ENCODE results near the gene ITIH2. TPM values are rescaled to one million over a fixed set of nuclear protein-coding genes. Genes with fewer than 3 reads are reported as not detected.
"Not testable (repeated sequence)": the region's sequence is repeated elsewhere in the genome, so short reads cannot be mapped to it uniquely, and the experiment has no call there.

ITIH2 gene
- total and polyA plus RNA-seq, 3 experiments from 2014 or later: not detected

- H3K4me3 ChIP-seq (ENCODE audit: low read length): peak within 1 kb of the TSS; percentile 39
- no peak for DNase-seq
- ChIA-PET CTCF (interaction anchor here (0.9 to 1.2 kb wide), 2 partner anchors 17 to 21 kb away, joined by 3 read pairs; no protein-coding TSS in a partner anchor), POLR2A (no interaction called here)
- no peaks in the 10 kb centered on the region for H3K9me3 Mint-ChIP-seq
- H3K9me3 ChIP-seq (ENCODE audit: low read length): no peaks in the 10 kb centered on the region
- no peaks in the 10 kb centered on the region for H3K36me3 Mint-ChIP-seq
- peaks cover 41 to 65% of the 10 kb centered on the region in 2 donors for H3K27me3 Mint-ChIP-seq
- H3K36me3 ChIP-seq (ENCODE audit: insufficient read depth, low read length): no peaks in the 10 kb centered on the region
- peak within 1 kb of the TSS; percentile 73 to 94 (median 78) for H3K4me3 Mint-ChIP-seq
- H3K4me1 Mint-ChIP-seq: peaks cover 12 to 21% (median 21%) of the 10 kb centered on the region in 3 donors
- no peak within 1 kb of the TSS for H3K27ac ChIP-seq (ENCODE audit: low read depth, low read length)
- peak within 1 kb of the TSS in 1 of 8 donors; percentile 24 for H3K27ac Mint-ChIP-seq
- peaks cover 23% of the 10 kb centered on the region for H3K27me3 ChIP-seq (ENCODE audit: insufficient read depth, low read length, poor library complexity, severe bottlenecking)
- peaks cover 10% of the 10 kb centered on the region for H3K4me1 ChIP-seq (ENCODE audit: insufficient read depth, low read length)
These were observed 36.7 kb upstream of the ITIH2 start, which contains the start of gene ITIH5 for GRCh38 chr10:7666253-7667023. ITIH5 (minus strand) TSS chr10:7666966; CDS start chr10:7666892, 74 bp downstream.

GRCh38 chr10:7667262-7668141 lies 35.6 kb upstream of the ITIH2 start:
- Mint-ChIP-seq H3K27me3 (peaks cover 40 to 69% of the 10 kb centered on the region in 2 donors), H3K4me1 (peaks cover 12 to 21% (median 21%) of the 10 kb centered on the region in 3 donors), H3K36me3 (no peaks in the 10 kb centered on the region), H3K4me3 (peak overlapping the region; percentile 49 to 94 (median 74)), H3K27ac (no peak overlapping the region), H3K9me3 (no peaks in the 10 kb centered on the region)
- ChIA-PET POLR2A (no interaction called here), CTCF (no interaction called here)
- Histone ChIP-seq H3K4me3 (ENCODE audit: low read length) (no peak overlapping the region), H3K27me3 (ENCODE audit: insufficient read depth, low read length, poor library complexity, severe bottlenecking) (peaks cover 23% of the 10 kb centered on the region), H3K9me3 (ENCODE audit: low read length) (no peaks in the 10 kb centered on the region), H3K36me3 (ENCODE audit: insufficient read depth, low read length) (no peaks in the 10 kb centered on the region), H3K4me1 (ENCODE audit: insufficient read depth, low read length) (peaks cover 10% of the 10 kb centered on the region), H3K27ac (ENCODE audit: low read depth, low read length) (no peak overlapping the region)
- peak in 1 of 5 donors; percentile 6 for DNase-seq

GRCh38 chr10:7670157-7670556 lies 33.0 kb upstream of the ITIH2 start:
- peaks cover 31 to 73% of the 10 kb centered on the region in 2 donors for H3K27me3 Mint-ChIP-seq
- no peak overlapping the region for H3K27ac Mint-ChIP-seq
- CTCF ChIA-PET: interaction anchor here (1.3 kb wide), 1 partner anchor 17 kb away, joined by 3 read pairs; no protein-coding TSS in a partner anchor
- H3K4me3 Mint-ChIP-seq: peak overlapping the region in 2 of 7 donors; percentile 24 to 27
- POLR2A ChIA-PET: no interaction called here
- Histone ChIP-seq H3K4me1 (ENCODE audit: insufficient read depth, low read length) (peaks cover 10% of the 10 kb centered on the region), H3K9me3 (ENCODE audit: low read length) (no peaks in the 10 kb centered on the region), H3K27me3 (ENCODE audit: insufficient read depth, low read length, poor library complexity, severe bottlenecking) (peaks cover 22% of the 10 kb centered on the region), H3K36me3 (ENCODE audit: insufficient read depth, low read length) (no peaks in the 10 kb centered on the region), H3K4me3 (ENCODE audit: low read length) (no peak overlapping the region), H3K27ac (ENCODE audit: low read depth, low read length) (no peak overlapping the region)
- H3K9me3 Mint-ChIP-seq: no peaks in the 10 kb centered on the region
- no peaks in the 10 kb centered on the region for H3K36me3 Mint-ChIP-seq
- H3K4me1 Mint-ChIP-seq: peaks cover 12 to 21% (median 20%) of the 10 kb centered on the region in 3 donors
- DNase-seq: no peak

- ChIA-PET POLR2A (no interaction called here), CTCF (no interaction called here)
- Mint-ChIP-seq H3K4me1 (peaks cover 3 to 8% (median 7%) of the 10 kb centered on the region in 3 donors), H3K27me3 (peaks cover 33 to 76% of the 10 kb centered on the region in 2 donors), H3K27ac (peak overlapping the region in 1 of 8 donors; percentile 5), H3K9me3 (no peaks in the 10 kb centered on the region), H3K36me3 (peaks cover 0 to 4% (median 0%) of the 10 kb centered on the region in 3 donors), H3K4me3 (no peak overlapping the region)
- no peak for DNase-seq
- no peaks in the 10 kb centered on the region for H3K9me3 ChIP-seq (ENCODE audit: low read length)
- H3K36me3 ChIP-seq (ENCODE audit: insufficient read depth, low read length): no peaks in the 10 kb centered on the region
- H3K4me3 ChIP-seq (ENCODE audit: low read length): no peak overlapping the region
- no peaks in the 10 kb centered on the region for H3K4me1 ChIP-seq (ENCODE audit: insufficient read depth, low read length)
- H3K27ac ChIP-seq (ENCODE audit: low read depth, low read length): no peak overlapping the region
- peaks cover 14% of the 10 kb centered on the region for H3K27me3 ChIP-seq (ENCODE audit: insufficient read depth, low read length, poor library complexity, severe bottlenecking)
These were observed 30.6 kb upstream of the ITIH2 start for GRCh38 chr10:7672341-7673134.

- ChIA-PET CTCF (no interaction called here), POLR2A (no interaction called here)
- DNase-seq: no peak
- Mint-ChIP-seq H3K9me3 (peaks cover 0 to 16% (median 9%) of the 10 kb centered on the region in 5 donors), H3K4me1 (no peaks in the 10 kb centered on the region), H3K27ac (no peak overlapping the region), H3K4me3 (no peak overlapping the region), H3K27me3 (peaks cover 38 to 58% of the 10 kb centered on the region in 2 donors), H3K36me3 (peaks cover 0 to 4% (median 0%) of the 10 kb centered on the region in 3 donors)
- H3K27me3 ChIP-seq (ENCODE audit: insufficient read depth, low read length, poor library complexity, severe bottlenecking): peaks cover 6% of the 10 kb centered on the region
- H3K4me3 ChIP-seq (ENCODE audit: low read length): no peak overlapping the region
- H3K27ac ChIP-seq (ENCODE audit: low read depth, low read length): no peak overlapping the region
- no peaks in the 10 kb centered on the region for H3K36me3 ChIP-seq (ENCODE audit: insufficient read depth, low read length)
- no peaks in the 10 kb centered on the region for H3K4me1 ChIP-seq (ENCODE audit: insufficient read depth, low read length)
- H3K9me3 ChIP-seq (ENCODE audit: low read length): no peaks in the 10 kb centered on the region
These were observed 23.9 kb upstream of the ITIH2 start for GRCh38 chr10:7679256-7679655.

- peaks cover 36 to 54% of the 10 kb centered on the region in 2 donors for H3K27me3 Mint-ChIP-seq
- DNase-seq; H3K4me3 Mint-ChIP-seq; H3K4me1 ChIP-seq (ENCODE audit: insufficient read depth, low read length); H3K9me3 ChIP-seq (ENCODE audit: low read length); H3K36me3 ChIP-seq (ENCODE audit: insufficient read depth, low read length); POLR2A ChIA-PET; H3K36me3 Mint-ChIP-seq; CTCF ChIA-PET; H3K4me3 ChIP-seq (ENCODE audit: low read length); H3K4me1 Mint-ChIP-seq; H3K27ac ChIP-seq (ENCODE audit: low read depth, low read length); H3K27me3 ChIP-seq (ENCODE audit: insufficient read depth, low read length, poor library complexity, severe bottlenecking); H3K27ac Mint-ChIP-seq: not testable (repeated sequence)
- H3K9me3 Mint-ChIP-seq: peaks cover 0 to 16% (median 9%) of the 10 kb centered on the region in 5 donors
These were observed 23.0 kb upstream of the ITIH2 start for GRCh38 chr10:7680078-7680477.

- H3K27ac Mint-ChIP-seq: no peak overlapping the region
- Histone ChIP-seq H3K36me3 (ENCODE audit: insufficient read depth, low read length) (no peaks in the 10 kb centered on the region), H3K4me3 (ENCODE audit: low read length) (no peak overlapping the region), H3K4me1 (ENCODE audit: insufficient read depth, low read length) (no peaks in the 10 kb centered on the region), H3K27me3 (ENCODE audit: insufficient read depth, low read length, poor library complexity, severe bottlenecking) (no peaks in the 10 kb centered on the region), H3K9me3 (ENCODE audit: low read length) (no peaks in the 10 kb centered on the region), H3K27ac (ENCODE audit: low read depth, low read length) (no peak overlapping the region)
- peaks cover 22 to 27% of the 10 kb centered on the region in 2 donors for H3K27me3 Mint-ChIP-seq
- ChIA-PET POLR2A (no interaction called here), CTCF (interaction anchor here (0.7 to 4.1 kb wide), 25 partner anchors 10 to 1522 kb away, joined by 3 to 44 read pairs (median 3); no protein-coding TSS in a partner anchor)
- DNase-seq: no peak
- H3K9me3 Mint-ChIP-seq: peaks cover 8 to 22% (median 16%) of the 10 kb centered on the region in 5 donors
- H3K4me3 Mint-ChIP-seq: peak overlapping the region in 1 of 7 donors; percentile 48
- H3K4me1 Mint-ChIP-seq: peaks cover 4 to 7% (median 6%) of the 10 kb centered on the region in 3 donors
- H3K36me3 Mint-ChIP-seq: peaks cover 0 to 6% (median 0%) of the 10 kb centered on the region in 3 donors
These were observed 16.6 kb upstream of the ITIH2 start for GRCh38 chr10:7686351-7687171.
